Activated B cell treated with CpG ODN at 0.5 μM for 24 hours (primary cell): Measurements from ENCODE around the gene FARP1. TPM values are rescaled to one million over a fixed set of nuclear protein-coding genes. Genes with fewer than 3 reads are reported as not detected.

Source experiments
- ATAC-seq: fragments of 200-7000 bp; cut with Tn5 transposase; one replicate; pipeline ENCODE4 v1.10.0; 2021; ENCODE audit warnings: low read depth, mild to moderate bottlenecking, moderate library complexity
- CTCF ChIA-PET: fragments of 350-600 bp; sonication (Branson Sonifier 250); formaldehyde crosslinking; loops from one replicate; lab custom pipeline; 2021; ENCODE audit warnings: antibody characterized with exemption; lab: Charles Lee
- POLR2A ChIA-PET: fragments of 350-600 bp; sonication (Branson Sonifier 250); formaldehyde crosslinking; loops from one replicate; lab custom pipeline; 2021; ENCODE audit warnings: antibody characterized with exemption; lab: Charles Lee
- DNase-seq: peaks from one replicate; pipeline ENCODE4 v3.0.0; 2022
- H3K27ac Mint-ChIP-seq: one replicate; pipeline ENCODE4 v1.8.0; 2020; ENCODE audit warnings: mixed read lengths
- H3K27me3 Mint-ChIP-seq: one replicate; pipeline ENCODE4 v1.8.0; 2021; ENCODE audit warnings: mixed read lengths
- H3K36me3 Mint-ChIP-seq: one replicate; pipeline ENCODE4 v1.8.0; 2021; ENCODE audit warnings: low read depth, mixed read lengths
- H3K4me1 Mint-ChIP-seq: one replicate; pipeline ENCODE4 v1.8.0; 2021; ENCODE audit warnings: mixed read lengths
- H3K4me3 Mint-ChIP-seq: one replicate; pipeline ENCODE4 v1.8.0; 2020; ENCODE audit warnings: mild to moderate bottlenecking, mixed read lengths
- H3K9me3 Mint-ChIP-seq: one replicate; pipeline ENCODE4 v1.8.0; 2020; ENCODE audit warnings: mixed read lengths
- CTCF ChIP-seq: fragments of 200-600 bp; IDR thresholded peaks from one replicate; pipeline ENCODE4 v1.8.0; 2022; ENCODE audit warnings: antibody characterized with exemption, mild to moderate bottlenecking
- intact Hi-C: fragments of 100-400 bp; cut with micrococcal nuclease; formaldehyde crosslinking; loops from one replicate; pipeline ENCODE4 v1.15.1; 2024
- total RNA-seq: library from RNA; stranded (reverse); gene quantifications from 2 replicates; pipeline ENCODE4 v1.2.3, GENCODE V29; 2022

Gene FARP1
- total RNA-seq, 1 donor from 2014 or later: 2.1 TPM

- POLR2A ChIA-PET: no interaction called here
- DNase-seq (no peak), ATAC-seq (no peak)
- H3K36me3 Mint-ChIP-seq: no peaks in the 10 kb centered on the region
- no peaks in the 10 kb centered on the region for H3K9me3 Mint-ChIP-seq
- H3K27ac Mint-ChIP-seq: no peak overlapping the region
- intact Hi-C loops: no loop called here
- CTCF ChIA-PET: no interaction called here
- no peaks in the 10 kb centered on the region for H3K4me1 Mint-ChIP-seq
- no peak overlapping the region for H3K4me3 Mint-ChIP-seq
- peaks cover 16% of the 10 kb centered on the region for H3K27me3 Mint-ChIP-seq
- no peak for TF ChIP-seq CTCF
Measured at GRCh38 chr13:98155475-98156109, 12.7 kb downstream of the FARP1 start.

- intact Hi-C loops: no loop called here
- Mint-ChIP-seq H3K36me3 (no peaks in the 10 kb centered on the region), H3K4me1 (no peaks in the 10 kb centered on the region), H3K9me3 (no peaks in the 10 kb centered on the region), H3K4me3 (no peak overlapping the region), H3K27me3 (peaks cover 13% of the 10 kb centered on the region), H3K27ac (no peak overlapping the region)
- DNase-seq (no peak), ATAC-seq (no peak)
- TF ChIP-seq CTCF: no peak
- ChIA-PET CTCF (no interaction called here), POLR2A (no interaction called here)
Measured at GRCh38 chr13:98156259-98156658, 13.4 kb downstream of the FARP1 start.

- H3K27me3 Mint-ChIP-seq: peaks cover 7% of the 10 kb centered on the region
- no peak overlapping the region for H3K4me3 Mint-ChIP-seq
- H3K36me3 Mint-ChIP-seq: no peaks in the 10 kb centered on the region
- ChIA-PET CTCF (no interaction called here), POLR2A (no interaction called here)
- H3K27ac Mint-ChIP-seq: no peak overlapping the region
- DNase-seq (no peak), ATAC-seq (no peak)
- no peaks in the 10 kb centered on the region for H3K9me3 Mint-ChIP-seq
- intact Hi-C loops: no loop called here
- no peaks in the 10 kb centered on the region for H3K4me1 Mint-ChIP-seq
- TF ChIP-seq CTCF: no peak
Measured at GRCh38 chr13:98157188-98157587, 14.3 kb downstream of the FARP1 start.

- ATAC-seq: no peak
- Mint-ChIP-seq H3K27ac (no peak overlapping the region), H3K4me1 (no peaks in the 10 kb centered on the region), H3K36me3 (no peaks in the 10 kb centered on the region), H3K27me3 (peaks cover 4% of the 10 kb centered on the region), H3K4me3 (no peak overlapping the region), H3K9me3 (no peaks in the 10 kb centered on the region)
- intact Hi-C loops: no loop called here
- TF ChIP-seq CTCF: no peak
- ChIA-PET POLR2A (no interaction called here), CTCF (no interaction called here)
- DNase-seq: no peak
Measured at GRCh38 chr13:98157609-98158008, 14.7 kb downstream of the FARP1 start.

GRCh38 chr13:98158172-98158899 is 15.4 kb downstream of the FARP1 start:
- H3K27me3 Mint-ChIP-seq: no peaks in the 10 kb centered on the region
- no peaks in the 10 kb centered on the region for H3K4me1 Mint-ChIP-seq
- no peak overlapping the region for H3K4me3 Mint-ChIP-seq
- ChIA-PET POLR2A (no interaction called here), CTCF (no interaction called here)
- TF ChIP-seq CTCF: no peak
- intact Hi-C loops: no loop called here
- no peaks in the 10 kb centered on the region for H3K9me3 Mint-ChIP-seq
- no peak overlapping the region for H3K27ac Mint-ChIP-seq
- ATAC-seq: no peak
- no peaks in the 10 kb centered on the region for H3K36me3 Mint-ChIP-seq
- no peak for DNase-seq
